ENCODE data around the gene MGMT.

Gene MGMT

GRCh38 chr10:129713659-129714265 lies 246.7 kb downstream of the MGMT start:
- no peak for DNase-seq

DNA sequence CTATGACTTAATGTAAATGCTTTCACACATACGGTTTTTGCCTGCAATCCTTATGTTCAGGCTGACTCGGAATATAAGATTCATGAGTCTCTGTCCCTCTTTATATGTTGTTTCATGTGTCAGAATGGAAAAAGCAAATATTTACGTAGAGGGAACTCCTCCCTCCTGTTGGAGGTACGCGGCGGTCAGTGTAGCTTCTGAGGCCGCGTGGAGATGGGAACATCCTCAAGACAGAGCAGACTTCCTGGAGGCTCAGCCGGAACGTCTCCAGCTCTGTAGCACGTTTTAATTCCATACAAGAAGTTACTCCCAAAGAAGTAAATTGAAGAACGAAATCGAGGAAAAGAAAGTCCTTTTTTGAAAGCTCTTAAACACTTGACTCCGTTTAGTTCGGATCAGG lies 248.8 kb downstream of the MGMT start:
- no peak for DNase-seq

GRCh38 chr10:129716211-129716681 lies 249.2 kb downstream of the MGMT start:
- no peak for DNase-seq

- no peak for DNase-seq
Measured at GRCh38 chr10:129716881-129717280, 249.8 kb downstream of the MGMT start.

- DNase-seq: no peak
Measured at GRCh38 chr10:129717816-129718547, 250.9 kb downstream of the MGMT start.

- DNase-seq: no peak
Measured at GRCh38 chr10:129718548-129719414, 251.7 kb downstream of the MGMT start.

GRCh38 chr10:129719415-129719739 lies 252.3 kb downstream of the MGMT start:
- no peak for DNase-seq

GRCh38 chr10:129719889-129720590 lies 253.0 kb downstream of the MGMT start:
- DNase-seq: no peak

- DNase-seq: no peak
Measured at GRCh38 chr10:129725011-129725410, 258.0 kb downstream of the MGMT start.

DNA sequence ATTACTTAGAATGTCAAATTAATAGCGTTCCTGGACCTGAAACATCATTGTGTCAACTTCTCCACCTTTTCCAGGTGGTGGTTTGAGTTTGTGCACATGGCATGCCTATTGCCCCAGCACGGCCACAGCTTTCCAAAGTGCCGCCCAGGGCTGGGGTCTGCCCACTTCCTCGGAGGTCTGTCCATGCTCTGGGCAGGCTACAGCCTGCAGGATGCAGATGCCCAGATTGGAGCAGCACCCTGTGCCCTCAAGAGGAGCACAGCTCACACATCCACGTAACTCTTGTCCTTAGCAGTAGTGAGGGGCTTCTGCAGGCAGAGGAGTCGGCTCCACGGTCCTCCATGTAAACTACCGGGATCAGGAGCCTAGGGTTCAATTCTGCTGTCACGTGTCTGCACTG lies 258.4 kb downstream of the MGMT start:
- DNase-seq: no peak

- DNase-seq: no peak
Measured at GRCh38 chr10:129725890-129726631, 259.0 kb downstream of the MGMT start.

- DNase-seq: no peak
Measured at GRCh38 chr10:129727071-129727470, 260.0 kb downstream of the MGMT start.

GRCh38 chr10:129727495-129727894 lies 260.5 kb downstream of the MGMT start:
- no peak for DNase-seq

DNA sequence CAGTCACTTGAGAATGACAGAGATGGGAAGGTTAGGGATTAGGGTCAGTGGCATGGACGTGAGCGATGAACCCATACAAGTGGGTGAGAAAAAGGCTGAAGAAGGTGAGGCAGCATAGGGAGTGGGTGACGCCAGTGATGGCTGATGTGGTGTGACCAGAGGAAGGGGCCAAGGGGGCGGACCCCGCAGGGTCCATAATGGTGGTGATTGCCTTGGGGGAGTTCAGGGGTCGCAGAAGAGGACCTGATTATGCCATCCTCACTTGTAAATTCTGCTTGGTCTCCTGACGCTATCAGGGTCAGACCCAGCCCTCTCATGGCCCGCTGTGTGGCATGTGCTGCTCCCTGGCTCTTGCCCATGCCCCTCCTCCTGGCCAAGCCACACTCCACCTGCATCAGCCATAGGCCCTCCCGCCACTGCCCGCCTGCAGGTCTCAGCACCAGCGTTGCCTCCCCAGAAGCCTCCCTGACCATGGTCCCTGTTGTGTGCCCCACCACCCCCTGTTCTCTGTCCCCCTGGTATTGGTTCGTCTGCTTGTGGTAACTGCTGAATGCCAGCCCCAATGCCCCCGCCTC lies 261.3 kb downstream of the MGMT start:
- DNase-seq: no peak

GRCh38 chr10:129728905-129729795 lies 262.1 kb downstream of the MGMT start:
- no peak for DNase-seq

DNA sequence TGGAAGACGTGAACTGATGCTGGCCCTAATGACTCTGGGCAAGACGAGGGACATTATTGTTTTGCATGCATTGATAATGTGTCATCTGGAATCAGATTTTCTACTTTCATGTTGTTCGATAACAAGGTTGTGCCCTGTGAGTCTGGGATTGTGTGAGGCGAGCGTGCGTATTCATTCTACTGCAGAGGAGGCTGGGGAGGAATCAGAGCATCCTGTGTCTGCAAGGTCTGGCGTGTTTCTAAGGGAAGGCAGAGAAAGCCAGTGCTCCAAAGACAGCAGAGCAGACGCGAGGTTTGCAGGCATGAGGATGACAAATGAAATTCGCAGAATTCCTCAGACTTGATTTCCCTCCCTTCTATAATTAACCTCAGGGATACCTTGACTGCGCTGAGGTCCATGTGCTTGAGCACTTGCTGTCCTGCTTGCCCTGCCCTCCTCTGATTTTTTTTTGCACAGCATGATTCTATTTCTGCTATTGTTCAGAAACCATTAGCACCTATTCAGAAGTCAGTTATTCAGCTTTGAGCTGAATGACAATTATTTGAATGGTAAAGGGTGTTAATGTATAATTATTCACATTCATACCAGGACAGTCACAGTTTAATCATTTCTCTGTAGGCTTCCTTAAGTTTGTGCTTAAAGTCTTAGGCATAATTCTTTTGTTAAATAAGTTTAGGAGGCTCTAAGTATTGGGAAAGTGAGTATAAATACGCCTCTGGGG lies 263.4 kb downstream of the MGMT start:
- no peak for DNase-seq

DNA sequence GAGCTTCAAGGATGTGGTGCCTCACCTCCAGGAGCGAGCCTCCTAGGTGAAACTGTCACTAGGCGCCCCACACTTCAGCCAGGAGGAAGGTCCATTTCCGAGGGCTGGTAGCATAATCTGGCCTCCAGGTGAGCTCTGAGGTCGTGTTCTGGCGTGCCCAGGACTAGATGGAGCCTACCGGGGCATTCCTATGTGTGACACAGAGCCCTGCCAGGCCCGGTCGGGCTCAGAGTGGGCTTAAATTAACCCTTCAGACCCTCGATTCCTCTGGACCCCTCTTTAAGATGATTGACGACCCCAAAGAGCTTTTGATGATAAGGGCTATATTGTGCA lies 263.9 kb downstream of the MGMT start:
- no peak for DNase-seq

- DNase-seq: no peak
Measured at GRCh38 chr10:129740532-129741279, 273.7 kb downstream of the MGMT start.

- DNase-seq: no peak
Measured at GRCh38 chr10:129741280-129741977, 274.4 kb downstream of the MGMT start.

All from fibroblast of skin of back (primary cell).